G401.6 (cell line): ENCODE data around the gene GUCY1A2.
"Not testable (repeated sequence)": the region's sequence is repeated elsewhere in the genome, so short reads cannot be mapped to it uniquely, and the experiment has no call there.

ENCODE experiments used
- FAIRE-seq: peaks from 2 replicates; lab custom pipeline; 2012; peaks lifted over from hg19 to GRCh38; lab: Jason Lieb, UNC

GUCY1A2 gene

GRCh38 chr11:106943089-106943488 lies 75.2 kb downstream of the GUCY1A2 start:
- no peak for FAIRE-seq

- FAIRE-seq = no peak
These were observed 79.1 kb downstream of the GUCY1A2 start for GRCh38 chr11:106939157-106939556.

- FAIRE-seq = no peak
These were observed 81.2 kb downstream of the GUCY1A2 start for GRCh38 chr11:106937111-106937510.

- peak; percentile 23 for FAIRE-seq
These were observed 93.0 kb downstream of the GUCY1A2 start for GRCh38 chr11:106925245-106925644.

- FAIRE-seq = no peak
These were observed 97.3 kb downstream of the GUCY1A2 start for GRCh38 chr11:106920899-106921509.

GRCh38 chr11:106917973-106918372 lies 100.3 kb downstream of the GUCY1A2 start:
- FAIRE-seq = no peak

GRCh38 chr11:106914409-106914808 lies 103.9 kb downstream of the GUCY1A2 start:
- FAIRE-seq = peak; percentile 92

- FAIRE-seq = no peak
These were observed 105.1 kb downstream of the GUCY1A2 start for GRCh38 chr11:106913141-106913540.

- FAIRE-seq = no peak
These were observed 113.5 kb downstream of the GUCY1A2 start for GRCh38 chr11:106904826-106905225.

- no peak for FAIRE-seq
These were observed 128.6 kb downstream of the GUCY1A2 start for GRCh38 chr11:106889718-106890117.

- FAIRE-seq = no peak
These were observed 129.9 kb downstream of the GUCY1A2 start for GRCh38 chr11:106888386-106888785.

GRCh38 chr11:106883693-106884092 lies 134.6 kb downstream of the GUCY1A2 start:
- not testable (repeated sequence) for FAIRE-seq

- no peak for FAIRE-seq
These were observed 138.3 kb downstream of the GUCY1A2 start for GRCh38 chr11:106879832-106880546.

GRCh38 chr11:106879029-106879428 lies 139.2 kb downstream of the GUCY1A2 start:
- no peak for FAIRE-seq

- FAIRE-seq = no peak
These were observed 143.3 kb downstream of the GUCY1A2 start for GRCh38 chr11:106875013-106875412.

- FAIRE-seq = no peak
These were observed 146.0 kb downstream of the GUCY1A2 start for GRCh38 chr11:106872246-106872645.

GRCh38 chr11:106858200-106858599 lies 160.1 kb downstream of the GUCY1A2 start:
- FAIRE-seq = no peak

- FAIRE-seq = no peak
These were observed 161.7 kb downstream of the GUCY1A2 start for GRCh38 chr11:106856566-106856965.

GRCh38 chr11:106854429-106854828 lies 163.8 kb downstream of the GUCY1A2 start:
- FAIRE-seq = no peak

- no peak for FAIRE-seq
These were observed 164.3 kb downstream of the GUCY1A2 start for GRCh38 chr11:106853850-106854401.

GRCh38 chr11:106852779-106853178 lies 165.5 kb downstream of the GUCY1A2 start:
- no peak for FAIRE-seq

- no peak for FAIRE-seq
These were observed 169.8 kb downstream of the GUCY1A2 start for GRCh38 chr11:106848526-106848925.

- no peak for FAIRE-seq
These were observed 176.1 kb downstream of the GUCY1A2 start for GRCh38 chr11:106842134-106842533.

GRCh38 chr11:106840947-106841346 lies 177.3 kb downstream of the GUCY1A2 start:
- FAIRE-seq = peak; percentile 49
